ENCODE measurements around the gene COL17A1. TPM values are rescaled to one million over a fixed set of nuclear protein-coding genes. Genes with fewer than 3 reads are reported as not detected.

COL17A1 gene
- total RNA-seq, 1 experiment from 2014 or later, result 0.26 TPM

DNA sequence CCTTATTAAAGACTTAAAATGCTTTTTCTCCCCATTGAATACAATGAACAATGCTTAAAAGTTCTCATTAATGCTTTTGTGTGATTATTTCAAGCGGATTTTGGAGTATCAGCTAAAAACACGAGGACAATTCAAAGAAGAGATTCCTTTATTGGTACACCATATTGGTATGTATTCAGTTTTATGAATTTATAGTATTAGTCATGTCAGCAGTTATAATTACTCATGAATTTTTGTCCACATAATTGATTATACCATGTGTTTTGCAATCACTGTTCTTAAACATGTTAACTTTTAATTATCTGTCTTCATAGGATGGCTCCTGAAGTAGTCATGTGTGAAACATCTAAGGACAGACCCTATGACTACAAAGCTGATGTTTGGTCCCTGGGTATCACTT lies 86.9 kb downstream of the COL17A1 start:
- TF ChIP-seq TCF7L2 (IDR thresholded peaks at IDR 0.05; ENCODE audit: low read depth, low read length), result no peak
- DNase-seq (ENCODE audit: low read depth, low spot score) (no peak), ATAC-seq (no peak)
- CTCF ChIA-PET, result interaction anchor here (0.6 kb wide), 1 partner anchor 30 kb away, joined by 3 read pairs; no protein-coding TSS in a partner anchor
- BruUV-seq (replicated peaks), result no TSS peak
- Histone ChIP-seq H3K4me3 (ENCODE audit: low read depth in 2 of 2, low read length in 2 of 2) (no peak overlapping the region), H3K4me1 (ENCODE audit: control insufficient read depth, insufficient read depth, low read length) (no peaks in the 10 kb centered on the region), H3K9me3 (ENCODE audit: control insufficient read depth, insufficient read depth, low read depth, low read length) (no peaks in the 10 kb centered on the region), H3K27ac (ENCODE audit: low read length) (no peak overlapping the region), H3K36me3 (ENCODE audit: control insufficient read depth, insufficient read depth, low read length) (peaks cover 41% of the 10 kb centered on the region), H3K27me3 (ENCODE audit: control insufficient read depth, insufficient read depth, low read length) (no peaks in the 10 kb centered on the region)
- intact Hi-C loops (cut with micrococcal nuclease; ENCODE audit: unreplicated experiment), result no loop called here
- in situ Hi-C loops (cut with HindIII; ENCODE audit: low pct_unique_long_range_greater_than_20kb, low sequenced_read_pairs), result no loop called here
- POLR2A ChIA-PET, result no interaction called here

DNA sequence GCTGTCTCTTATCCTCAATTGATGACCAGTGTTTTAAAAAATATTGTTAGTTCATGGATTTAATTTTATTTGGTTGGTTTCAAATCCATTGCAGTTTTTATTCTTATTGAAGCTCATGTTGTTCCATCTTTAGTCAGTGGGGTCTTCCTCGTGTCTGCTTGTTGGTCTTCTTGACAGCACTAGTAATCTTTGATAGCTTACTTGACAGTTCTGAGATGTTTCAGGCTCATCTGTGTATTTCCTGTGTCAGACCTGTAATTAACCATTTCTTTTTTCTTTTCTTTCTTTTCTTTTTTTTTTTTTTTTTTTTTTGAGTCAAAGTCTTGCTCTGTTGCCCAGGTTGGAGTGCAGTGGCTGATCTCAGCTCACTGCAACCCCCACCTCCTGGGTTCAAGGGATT lies 90.5 kb downstream of the COL17A1 start:
- ATAC-seq (no peak), DNase-seq (ENCODE audit: low read depth, low spot score) (no peak)
- TF ChIP-seq SIN3A (IDR thresholded peaks at IDR 0.05; ENCODE audit: borderline replicate concordance, insufficient read depth, low read depth, low read length) (no peak), POLR2AphosphoS5 (IDR thresholded peaks at IDR 0.05; ENCODE audit: low read depth, low read length) (no peak), TCF7L2 (IDR thresholded peaks at IDR 0.05; ENCODE audit: low read depth, low read length) (no peak)
- TF ChIP-seq, protein P1, sequence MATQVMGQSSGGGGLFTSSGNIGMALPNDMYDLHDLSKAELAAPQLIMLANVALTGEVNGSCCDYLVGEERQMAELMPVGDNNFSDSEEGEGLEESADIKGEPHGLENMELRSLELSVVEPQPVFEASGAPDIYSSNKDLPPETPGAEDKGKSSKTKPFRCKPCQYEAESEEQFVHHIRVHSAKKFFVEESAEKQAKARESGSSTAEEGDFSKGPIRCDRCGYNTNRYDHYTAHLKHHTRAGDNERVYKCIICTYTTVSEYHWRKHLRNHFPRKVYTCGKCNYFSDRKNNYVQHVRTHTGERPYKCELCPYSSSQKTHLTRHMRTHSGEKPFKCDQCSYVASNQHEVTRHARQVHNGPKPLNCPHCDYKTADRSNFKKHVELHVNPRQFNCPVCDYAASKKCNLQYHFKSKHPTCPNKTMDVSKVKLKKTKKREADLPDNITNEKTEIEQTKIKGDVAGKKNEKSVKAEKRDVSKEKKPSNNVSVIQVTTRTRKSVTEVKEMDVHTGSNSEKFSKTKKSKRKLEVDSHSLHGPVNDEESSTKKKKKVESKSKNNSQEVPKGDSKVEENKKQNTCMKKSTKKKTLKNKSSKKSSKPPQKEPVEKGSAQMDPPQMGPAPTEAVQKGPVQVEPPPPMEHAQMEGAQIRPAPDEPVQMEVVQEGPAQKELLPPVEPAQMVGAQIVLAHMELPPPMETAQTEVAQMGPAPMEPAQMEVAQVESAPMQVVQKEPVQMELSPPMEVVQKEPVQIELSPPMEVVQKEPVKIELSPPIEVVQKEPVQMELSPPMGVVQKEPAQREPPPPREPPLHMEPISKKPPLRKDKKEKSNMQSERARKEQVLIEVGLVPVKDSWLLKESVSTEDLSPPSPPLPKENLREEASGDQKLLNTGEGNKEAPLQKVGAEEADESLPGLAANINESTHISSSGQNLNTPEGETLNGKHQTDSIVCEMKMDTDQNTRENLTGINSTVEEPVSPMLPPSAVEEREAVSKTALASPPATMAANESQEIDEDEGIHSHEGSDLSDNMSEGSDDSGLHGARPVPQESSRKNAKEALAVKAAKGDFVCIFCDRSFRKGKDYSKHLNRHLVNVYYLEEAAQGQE (IDR thresholded peaks at IDR 0.05; ENCODE audit: insufficient read depth in 1 of 2, low read depth in 2 of 2, low read length in 1 of 2), result no peak
- TF ChIP-seq, protein P2, sequence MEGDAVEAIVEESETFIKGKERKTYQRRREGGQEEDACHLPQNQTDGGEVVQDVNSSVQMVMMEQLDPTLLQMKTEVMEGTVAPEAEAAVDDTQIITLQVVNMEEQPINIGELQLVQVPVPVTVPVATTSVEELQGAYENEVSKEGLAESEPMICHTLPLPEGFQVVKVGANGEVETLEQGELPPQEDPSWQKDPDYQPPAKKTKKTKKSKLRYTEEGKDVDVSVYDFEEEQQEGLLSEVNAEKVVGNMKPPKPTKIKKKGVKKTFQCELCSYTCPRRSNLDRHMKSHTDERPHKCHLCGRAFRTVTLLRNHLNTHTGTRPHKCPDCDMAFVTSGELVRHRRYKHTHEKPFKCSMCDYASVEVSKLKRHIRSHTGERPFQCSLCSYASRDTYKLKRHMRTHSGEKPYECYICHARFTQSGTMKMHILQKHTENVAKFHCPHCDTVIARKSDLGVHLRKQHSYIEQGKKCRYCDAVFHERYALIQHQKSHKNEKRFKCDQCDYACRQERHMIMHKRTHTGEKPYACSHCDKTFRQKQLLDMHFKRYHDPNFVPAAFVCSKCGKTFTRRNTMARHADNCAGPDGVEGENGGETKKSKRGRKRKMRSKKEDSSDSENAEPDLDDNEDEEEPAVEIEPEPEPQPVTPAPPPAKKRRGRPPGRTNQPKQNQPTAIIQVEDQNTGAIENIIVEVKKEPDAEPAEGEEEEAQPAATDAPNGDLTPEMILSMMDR (IDR thresholded peaks at IDR 0.05), result no peak
- peaks cover 2% of the 10 kb centered on the region; the same call in 1 of the 2 replicates for H3K4me1 ChIP-seq (ENCODE audit: control insufficient read depth, insufficient read depth, low read length)
- H3K27me3 ChIP-seq (ENCODE audit: control insufficient read depth, insufficient read depth, low read length), result no peaks in the 10 kb centered on the region
- CTCF ChIA-PET, result no interaction called here
- no peak overlapping the region for H3K27ac ChIP-seq (ENCODE audit: low read length)
- in situ Hi-C loops (cut with HindIII; ENCODE audit: low pct_unique_long_range_greater_than_20kb, low sequenced_read_pairs), result no loop called here
- H3K36me3 ChIP-seq (ENCODE audit: control insufficient read depth, insufficient read depth, low read length), result peaks cover 35% of the 10 kb centered on the region
- intact Hi-C loops (cut with micrococcal nuclease; ENCODE audit: unreplicated experiment), result no loop called here
- no peak overlapping the region for H3K4me3 ChIP-seq (ENCODE audit: low read depth in 2 of 2, low read length in 2 of 2)
- H3K9me3 ChIP-seq (ENCODE audit: control insufficient read depth, insufficient read depth, low read depth, low read length), result no peaks in the 10 kb centered on the region
- no TSS peak for BruUV-seq (replicated peaks)
- POLR2A ChIA-PET, result no interaction called here

DNA sequence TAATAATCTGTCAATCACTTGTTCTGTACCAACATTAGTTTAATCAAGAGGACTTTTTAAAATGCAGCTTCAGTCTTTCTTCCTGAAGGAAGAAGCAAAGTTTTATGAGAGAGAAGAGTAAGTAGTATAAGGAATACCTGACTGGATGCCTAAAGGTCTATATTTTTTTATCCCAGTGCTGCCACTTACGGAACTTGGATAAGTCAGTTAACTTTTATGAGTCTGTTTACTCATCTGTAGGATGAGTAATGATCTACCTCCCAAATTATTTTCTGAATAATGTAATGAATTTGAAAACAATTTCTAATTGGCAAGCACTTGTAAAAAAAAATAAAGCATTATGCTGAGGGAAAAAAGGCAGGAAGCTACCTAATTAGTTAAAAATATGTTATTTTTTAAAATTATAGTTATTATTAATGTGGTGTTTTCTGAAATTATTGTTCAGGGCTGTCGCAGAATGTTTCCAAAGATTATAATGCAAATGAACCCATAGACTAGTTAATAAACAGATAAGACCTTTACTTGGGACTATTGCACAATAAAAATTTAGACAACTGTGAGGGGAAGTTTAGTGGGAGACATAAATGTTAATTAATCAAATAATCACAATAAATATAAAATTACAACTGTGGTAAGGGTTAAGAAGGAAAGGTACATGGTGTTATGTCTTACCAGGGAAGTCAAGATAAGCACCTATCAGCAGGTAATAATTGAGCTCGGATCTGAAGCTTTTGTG lies 94.1 kb downstream of the COL17A1 start:
- BruUV-seq (replicated peaks), result no TSS peak

More for the DNA sequence above, 94.1 kb downstream of the COL17A1 start:
- H3K27ac ChIP-seq (ENCODE audit: low read length), result no peak overlapping the region
- ChIA-PET CTCF (interaction anchor here (0.6 to 0.7 kb wide), 2 partner anchors 9 to 98 kb away, joined by 3 to 6 read pairs; no protein-coding TSS in a partner anchor), POLR2A (no interaction called here)
- no peak overlapping the region for H3K4me3 ChIP-seq (ENCODE audit: low read depth in 2 of 2, low read length in 2 of 2)
- H3K27me3 ChIP-seq (ENCODE audit: control insufficient read depth, insufficient read depth, low read length), result no peaks in the 10 kb centered on the region
- intact Hi-C loops (cut with micrococcal nuclease; ENCODE audit: unreplicated experiment), result no loop called here
- ATAC-seq (no peak), DNase-seq (ENCODE audit: low read depth, low spot score) (no peak)
- TF ChIP-seq, protein P2 (IDR thresholded peaks at IDR 0.05), result no peak
- no peak for TF ChIP-seq POLR2AphosphoS5 (IDR thresholded peaks at IDR 0.05; ENCODE audit: low read depth, low read length)
- TF ChIP-seq TCF7L2 (IDR thresholded peaks at IDR 0.05; ENCODE audit: low read depth, low read length), result no peak
- TF ChIP-seq, protein P1 (IDR thresholded peaks at IDR 0.05; ENCODE audit: insufficient read depth in 1 of 2, low read depth in 2 of 2, low read length in 1 of 2), result no peak
- TF ChIP-seq SIN3A (IDR thresholded peaks at IDR 0.05; ENCODE audit: borderline replicate concordance, insufficient read depth, low read depth, low read length), result no peak
- in situ Hi-C loops (cut with HindIII; ENCODE audit: low pct_unique_long_range_greater_than_20kb, low sequenced_read_pairs), result no loop called here
- H3K36me3 ChIP-seq (ENCODE audit: control insufficient read depth, insufficient read depth, low read length), result peaks cover 12% of the 10 kb centered on the region; the same call in 1 of the 2 replicates
- H3K9me3 ChIP-seq (ENCODE audit: control insufficient read depth, insufficient read depth, low read depth, low read length), result no peaks in the 10 kb centered on the region
- peaks cover 2% of the 10 kb centered on the region; the same call in 1 of the 2 replicates for H3K4me1 ChIP-seq (ENCODE audit: control insufficient read depth, insufficient read depth, low read length)

Data from Panc1 (cell line).